Measurements from ENCODE around the gene SIL1.

DNA sequence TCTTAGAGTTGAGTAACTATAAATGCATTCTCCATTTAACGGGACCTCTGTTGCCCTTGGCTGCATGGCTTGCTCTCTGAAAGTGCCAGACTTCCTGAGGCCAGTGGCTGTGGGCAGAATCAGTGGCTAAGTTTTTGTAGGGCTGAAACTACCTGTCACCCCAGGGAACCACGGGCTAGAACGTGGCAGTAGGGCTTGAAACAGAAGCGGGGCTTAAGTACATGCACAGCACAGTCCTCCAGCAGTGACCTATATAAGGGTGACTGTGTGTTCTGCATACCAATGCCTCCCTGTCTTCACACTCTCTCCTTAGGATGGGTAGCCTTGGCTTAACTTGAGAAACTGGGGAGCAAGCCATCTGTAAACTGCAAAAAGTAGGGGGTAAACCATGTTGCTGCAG, 279.5 kb downstream of the SIL1 start:
- TF ChIP-seq SMAD9 (CRISPR knock-in tag; IDR thresholded peaks at IDR 0.05) (no peak), TAF1 (CRISPR knock-in tag; IDR thresholded peaks at IDR 0.05) (no peak), ZFX (CRISPR knock-in tag; IDR thresholded peaks at IDR 0.05; ENCODE audit: low read depth) (no peak), EP300 (IDR thresholded peaks at IDR 0.05; ENCODE audit: low read depth in 2 of 2, low read length in 2 of 2) (no peak), EP300 (CRISPR knock-in tag; IDR thresholded peaks at IDR 0.05; ENCODE audit: borderline replicate concordance) (no peak), POLR2A (IDR thresholded peaks at IDR 0.05; ENCODE audit: insufficient read depth in 1 of 2, low read depth in 2 of 2, low read length in 2 of 2) (no peak), TBL1XR1 (IDR thresholded peaks at IDR 0.05; ENCODE audit: borderline replicate concordance, low read length, partially characterized antibody) (no peak), POLR2AphosphoS5 (IDR thresholded peaks at IDR 0.05; ENCODE audit: low read depth, low read length) (no peak), ZFP36L2 (CRISPR knock-in tag; IDR thresholded peaks at IDR 0.05) (no peak), ZC3H4 (CRISPR knock-in tag; IDR thresholded peaks at IDR 0.05; ENCODE audit: borderline replicate concordance) (no peak)
- TF ChIP-seq, protein P1, sequence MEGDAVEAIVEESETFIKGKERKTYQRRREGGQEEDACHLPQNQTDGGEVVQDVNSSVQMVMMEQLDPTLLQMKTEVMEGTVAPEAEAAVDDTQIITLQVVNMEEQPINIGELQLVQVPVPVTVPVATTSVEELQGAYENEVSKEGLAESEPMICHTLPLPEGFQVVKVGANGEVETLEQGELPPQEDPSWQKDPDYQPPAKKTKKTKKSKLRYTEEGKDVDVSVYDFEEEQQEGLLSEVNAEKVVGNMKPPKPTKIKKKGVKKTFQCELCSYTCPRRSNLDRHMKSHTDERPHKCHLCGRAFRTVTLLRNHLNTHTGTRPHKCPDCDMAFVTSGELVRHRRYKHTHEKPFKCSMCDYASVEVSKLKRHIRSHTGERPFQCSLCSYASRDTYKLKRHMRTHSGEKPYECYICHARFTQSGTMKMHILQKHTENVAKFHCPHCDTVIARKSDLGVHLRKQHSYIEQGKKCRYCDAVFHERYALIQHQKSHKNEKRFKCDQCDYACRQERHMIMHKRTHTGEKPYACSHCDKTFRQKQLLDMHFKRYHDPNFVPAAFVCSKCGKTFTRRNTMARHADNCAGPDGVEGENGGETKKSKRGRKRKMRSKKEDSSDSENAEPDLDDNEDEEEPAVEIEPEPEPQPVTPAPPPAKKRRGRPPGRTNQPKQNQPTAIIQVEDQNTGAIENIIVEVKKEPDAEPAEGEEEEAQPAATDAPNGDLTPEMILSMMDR (CRISPR knock-in tag; IDR thresholded peaks at IDR 0.05) = no peak
- TF ChIP-seq, protein P2, sequence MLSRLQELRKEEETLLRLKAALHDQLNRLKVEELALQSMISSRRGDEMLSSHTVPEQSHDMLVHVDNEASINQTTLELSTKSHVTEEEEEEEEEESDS (CRISPR knock-in tag; IDR thresholded peaks at IDR 0.05; ENCODE audit: borderline replicate concordance) = no peak
